Fibroblast of skin of scalp (primary cell): ENCODE results near the gene C16orf92.
"Not testable (repeated sequence)": the region's sequence is repeated elsewhere in the genome, so short reads cannot be mapped to it uniquely, and the experiment has no call there.

ENCODE experiments used
- DNase-seq: peaks from one replicate; pipeline ENCODE4 v3.0.0-alpha.2; 2013

C16orf92 gene

GRCh38 chr16:30005341-30006094 is 17.5 kb upstream of the C16orf92 start:
- peak; percentile 50 for DNase-seq

GRCh38 chr16:30006095-30006473 is 16.9 kb upstream of the C16orf92 start:
- DNase-seq = no peak

DNA sequence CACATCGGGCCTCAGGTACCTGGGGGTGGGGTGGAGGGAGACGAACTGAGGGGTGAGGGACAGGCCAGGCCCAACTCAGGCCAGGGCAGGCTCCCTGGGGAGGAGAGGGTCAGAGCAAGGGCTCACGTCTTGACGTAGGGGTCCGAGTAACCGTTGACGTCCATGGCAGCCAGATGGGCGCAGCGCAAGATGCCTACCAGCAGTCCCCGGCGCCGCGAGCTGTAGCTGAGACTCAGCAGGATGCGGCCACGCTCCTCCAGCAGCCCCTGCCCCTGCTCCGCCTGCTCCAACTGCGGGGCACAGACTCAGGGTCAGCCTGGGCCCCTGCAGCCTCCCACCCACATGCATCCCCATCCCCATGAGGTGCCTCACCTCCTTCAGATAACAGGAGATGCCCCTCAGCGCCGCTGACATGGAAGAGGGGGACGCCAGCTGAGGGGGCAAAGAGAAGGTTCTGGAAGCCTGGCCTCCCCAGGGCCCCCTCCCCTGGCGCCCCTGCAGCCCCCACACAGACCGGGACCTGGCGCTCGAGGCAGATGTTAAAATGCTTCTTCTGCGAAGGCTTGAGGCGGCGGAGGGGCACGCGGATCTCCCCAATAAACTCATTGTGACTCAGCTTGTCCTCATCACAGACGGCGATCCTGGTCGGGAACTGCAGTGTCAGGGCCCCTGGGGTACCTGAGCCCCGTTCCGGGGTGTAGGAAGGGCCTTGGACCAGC is 16.2 kb upstream of the C16orf92 start:
- DNase-seq = no peak

GRCh38 chr16:30007378-30007895 is 15.6 kb upstream of the C16orf92 start:
- DNase-seq = no peak

- no peak for DNase-seq
Observed at GRCh38 chr16:30009085-30009862, 13.7 kb upstream of the C16orf92 start.

- no peak for DNase-seq
Observed at GRCh38 chr16:30009990-30010843, 12.8 kb upstream of the C16orf92 start.

DNA sequence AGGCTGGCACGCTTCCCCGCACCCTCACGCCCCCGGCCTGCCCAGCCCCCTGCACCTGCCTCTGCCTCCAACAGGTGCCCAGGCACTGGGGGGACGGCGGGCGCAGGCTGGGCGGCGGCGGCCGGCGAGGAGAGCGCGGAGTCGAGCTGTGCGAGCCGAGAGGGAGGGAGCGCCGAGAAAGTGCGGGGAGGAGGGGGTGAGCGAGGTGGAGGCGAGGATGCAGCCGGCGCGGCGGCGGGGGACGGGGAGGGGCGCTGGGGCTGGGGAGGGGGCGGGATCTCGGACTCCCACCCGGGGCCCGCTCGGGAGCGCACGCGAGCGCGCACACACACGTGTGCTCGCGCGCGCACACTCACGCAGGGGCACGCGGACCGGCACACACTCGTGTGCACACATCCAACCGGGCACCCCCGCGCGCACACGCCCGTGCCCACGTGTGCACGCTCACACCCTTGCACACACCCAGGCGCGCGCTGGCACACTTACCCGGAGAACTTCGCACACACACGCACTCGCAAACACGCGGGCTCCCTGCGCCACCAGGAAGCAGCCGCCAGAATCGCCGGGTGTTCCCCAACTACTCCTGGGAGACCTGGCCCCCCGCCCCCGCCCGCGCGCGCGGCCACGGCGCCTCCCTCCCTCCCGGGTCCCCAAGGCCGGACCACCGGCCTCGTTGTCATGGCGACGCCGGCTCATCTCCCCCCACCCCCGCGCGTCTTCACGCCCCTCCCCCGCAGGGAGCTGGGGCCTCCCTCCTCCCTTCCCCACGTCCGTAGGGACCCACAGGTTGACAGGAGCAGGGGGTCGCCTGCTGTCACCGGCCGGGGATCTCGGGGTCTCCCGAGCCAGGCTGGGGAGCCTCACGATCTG is 11.9 kb upstream of the C16orf92 start, which contains the start of gene DOC2A:
Gene DOC2A, minus strand, starts transcription at position 184 of the 870 bp plus-strand sequence. CDS start 805 bp downstream, outside the sequence.
- DNase-seq = no peak

- DNase-seq = no peak
Observed at GRCh38 chr16:30011714-30012504, 11.1 kb upstream of the C16orf92 start.

DNA sequence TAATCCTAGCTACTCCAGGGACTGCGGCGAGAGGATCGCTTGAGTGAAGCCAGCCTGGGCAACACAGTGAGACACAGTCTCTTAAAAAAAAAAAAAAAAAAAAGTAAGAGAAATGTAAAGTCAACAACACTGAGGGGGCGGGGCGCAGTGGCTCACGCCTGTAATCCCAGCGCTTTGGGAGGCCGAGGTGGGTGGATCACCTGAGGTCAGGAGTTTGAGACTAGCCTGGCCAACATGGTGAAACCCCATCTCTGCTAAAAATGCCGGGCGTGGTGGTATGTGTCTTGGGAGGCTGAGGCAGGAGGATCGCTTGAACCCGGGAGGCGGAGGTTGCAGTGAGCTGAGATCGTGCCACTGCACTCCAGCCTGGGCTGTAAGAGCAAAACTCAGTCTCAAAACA is 10.4 kb upstream of the C16orf92 start:
- DNase-seq = not testable (repeated sequence)

DNA sequence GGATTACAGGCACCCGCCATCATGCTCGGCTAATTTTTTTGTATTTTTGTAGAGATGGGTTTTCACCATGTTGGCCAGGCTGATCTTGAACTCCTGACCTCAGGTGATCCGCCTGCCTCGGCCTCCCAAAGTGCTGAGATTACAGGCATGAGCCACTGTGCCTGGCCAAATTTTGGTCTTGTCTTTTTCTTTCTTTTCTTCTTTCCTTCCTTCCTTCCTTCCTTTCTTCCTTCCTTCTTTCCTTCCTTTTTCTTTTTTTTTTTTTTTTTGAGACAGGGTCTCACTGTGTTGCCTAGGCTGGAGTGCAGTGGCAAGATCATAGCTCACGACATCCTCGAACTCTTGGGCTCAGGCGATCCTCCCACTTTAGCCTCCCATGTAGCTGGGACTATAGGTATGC is 7.5 kb upstream of the C16orf92 start:
- not testable (repeated sequence) for DNase-seq

GRCh38 chr16:30016555-30017276 is 6.3 kb upstream of the C16orf92 start:
- no peak for DNase-seq

- DNase-seq = no peak
Observed at GRCh38 chr16:30017277-30017656, 5.7 kb upstream of the C16orf92 start.

DNA sequence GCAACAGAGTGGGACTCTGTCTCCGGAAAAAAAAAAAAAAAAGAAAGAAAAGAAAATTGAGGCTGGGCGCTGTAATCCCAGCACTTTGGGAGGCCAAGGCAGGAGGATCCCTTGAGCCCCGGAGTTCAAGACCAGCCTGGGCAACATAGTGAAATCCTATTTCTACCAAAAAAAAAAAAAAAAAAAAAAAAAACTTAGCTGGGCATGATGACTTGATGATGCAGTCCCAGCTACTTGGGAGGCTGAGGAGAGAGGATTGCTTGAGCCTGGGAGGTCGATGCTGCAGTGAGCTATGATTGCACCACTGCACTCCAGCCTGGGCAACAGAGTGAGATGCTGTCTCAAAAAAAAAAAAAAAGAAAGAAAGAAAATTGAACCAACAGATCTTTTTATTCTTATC is 5.1 kb upstream of the C16orf92 start:
- DNase-seq = not testable (repeated sequence)

- DNase-seq = peak; percentile 49
Observed at GRCh38 chr16:30018731-30019158, 4.3 kb upstream of the C16orf92 start.

GRCh38 chr16:30023586-30023985 is 588 bp downstream of the C16orf92 start:
- DNase-seq = no peak

GRCh38 chr16:30024451-30024850 is 1.5 kb downstream of the C16orf92 start:
- no peak for DNase-seq

DNA sequence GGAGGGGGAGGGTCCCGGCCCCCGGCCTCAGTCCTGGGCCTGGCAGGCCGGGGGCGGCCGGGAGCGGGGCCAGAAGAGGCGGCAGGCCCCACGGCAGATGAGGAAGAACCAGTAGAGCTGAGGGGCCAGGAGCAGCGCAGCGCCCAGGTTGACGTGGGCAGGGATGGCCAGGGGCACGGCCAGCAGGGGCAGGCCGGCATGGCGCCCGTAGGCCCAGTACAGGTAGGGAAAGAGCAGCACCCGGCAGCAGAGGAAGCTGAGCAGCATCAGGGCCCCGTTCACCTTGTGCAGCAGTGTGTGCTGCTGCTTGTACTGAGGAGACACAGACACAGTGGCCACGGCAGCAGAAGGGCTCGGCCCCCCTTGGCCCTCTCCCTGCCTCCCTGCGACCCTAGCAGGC is 2.2 kb downstream of the C16orf92 start:
- no peak for DNase-seq

DNA sequence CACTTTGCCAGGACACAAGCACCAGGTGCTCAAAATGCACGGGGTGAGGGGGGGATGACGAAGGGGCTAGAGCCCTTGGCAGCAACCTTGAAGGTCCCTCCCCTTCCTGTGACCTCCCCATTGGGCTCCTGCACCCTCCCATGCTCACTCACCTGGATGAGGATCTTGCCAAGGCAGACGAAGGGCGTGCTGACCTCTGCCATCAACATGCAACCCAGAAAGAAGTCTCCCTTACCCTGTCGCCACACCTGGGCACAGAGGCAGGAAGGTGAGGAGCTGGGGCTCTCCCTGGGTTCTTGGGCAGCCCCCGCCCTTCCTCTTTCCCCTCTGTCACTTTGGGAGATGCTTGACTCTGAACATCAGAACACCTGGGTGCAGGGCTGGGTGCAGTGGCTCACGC is 2.6 kb downstream of the C16orf92 start:
- DNase-seq = no peak

- no peak for DNase-seq
Observed at GRCh38 chr16:30026449-30026848, 3.5 kb downstream of the C16orf92 start.
